ENCODE results near the gene KMT2C.

KMT2C gene

DNA sequence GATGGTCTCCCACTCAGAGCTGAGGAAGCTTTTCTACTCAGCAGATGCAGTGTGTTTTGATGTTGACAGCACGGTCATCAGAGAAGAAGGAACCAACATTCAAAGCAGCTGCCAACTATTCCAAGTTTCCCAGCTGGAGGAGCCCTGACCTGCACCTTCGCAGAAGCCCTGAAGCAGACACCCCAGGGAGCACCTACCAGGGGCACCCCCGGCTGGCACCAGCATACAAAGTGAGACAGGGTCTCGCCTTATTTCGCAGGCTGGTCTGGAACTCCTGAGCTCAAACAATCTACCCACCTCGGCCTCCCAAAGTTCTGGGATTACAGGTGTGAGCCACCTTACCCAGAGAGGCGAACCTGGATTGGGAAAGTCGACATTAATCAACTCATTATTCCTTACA, 68.6 kb downstream of the KMT2C start:
- Histone ChIP-seq H3K9me3 (ENCODE audit: severe bottlenecking) (no peaks in the 10 kb centered on the region), H3K4me3 (ENCODE audit: low read depth, low read length) (no peak overlapping the region), H3K27me3 (ENCODE audit: insufficient read depth, low read depth, severe bottlenecking) (no peaks in the 10 kb centered on the region), H3K36me3 (no peaks in the 10 kb centered on the region), H3K27ac (no peak overlapping the region)
- no peak for DNase-seq
- TF ChIP-seq, protein P1, sequence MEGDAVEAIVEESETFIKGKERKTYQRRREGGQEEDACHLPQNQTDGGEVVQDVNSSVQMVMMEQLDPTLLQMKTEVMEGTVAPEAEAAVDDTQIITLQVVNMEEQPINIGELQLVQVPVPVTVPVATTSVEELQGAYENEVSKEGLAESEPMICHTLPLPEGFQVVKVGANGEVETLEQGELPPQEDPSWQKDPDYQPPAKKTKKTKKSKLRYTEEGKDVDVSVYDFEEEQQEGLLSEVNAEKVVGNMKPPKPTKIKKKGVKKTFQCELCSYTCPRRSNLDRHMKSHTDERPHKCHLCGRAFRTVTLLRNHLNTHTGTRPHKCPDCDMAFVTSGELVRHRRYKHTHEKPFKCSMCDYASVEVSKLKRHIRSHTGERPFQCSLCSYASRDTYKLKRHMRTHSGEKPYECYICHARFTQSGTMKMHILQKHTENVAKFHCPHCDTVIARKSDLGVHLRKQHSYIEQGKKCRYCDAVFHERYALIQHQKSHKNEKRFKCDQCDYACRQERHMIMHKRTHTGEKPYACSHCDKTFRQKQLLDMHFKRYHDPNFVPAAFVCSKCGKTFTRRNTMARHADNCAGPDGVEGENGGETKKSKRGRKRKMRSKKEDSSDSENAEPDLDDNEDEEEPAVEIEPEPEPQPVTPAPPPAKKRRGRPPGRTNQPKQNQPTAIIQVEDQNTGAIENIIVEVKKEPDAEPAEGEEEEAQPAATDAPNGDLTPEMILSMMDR (IDR thresholded peaks at IDR 0.05; ENCODE audit: low read depth, low read length): no peak

DNA sequence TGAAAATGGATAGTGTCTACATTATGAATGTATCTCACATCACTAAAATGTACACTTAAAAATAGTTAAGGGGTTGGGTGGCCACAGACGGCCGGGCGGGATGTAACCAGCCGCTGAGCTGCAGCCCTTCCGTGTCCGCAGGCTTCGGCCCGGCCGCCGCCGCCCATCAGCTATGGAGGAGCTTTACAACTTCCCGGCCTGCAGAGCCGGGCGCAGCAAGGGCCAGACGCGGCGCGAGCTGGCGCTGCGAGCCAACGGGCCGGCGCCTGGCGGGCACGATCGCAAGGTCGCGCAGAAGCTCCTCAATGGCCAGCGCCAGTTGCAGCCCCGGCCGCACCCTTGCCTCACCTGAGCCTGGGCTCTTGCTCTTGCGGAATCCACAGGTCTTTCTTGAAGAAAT, 69.1 kb downstream of the KMT2C start:
- Histone ChIP-seq H3K9me3 (ENCODE audit: severe bottlenecking) (no peaks in the 10 kb centered on the region), H3K36me3 (no peaks in the 10 kb centered on the region), H3K27me3 (ENCODE audit: insufficient read depth, low read depth, severe bottlenecking) (no peaks in the 10 kb centered on the region), H3K27ac (no peak overlapping the region), H3K4me3 (ENCODE audit: low read depth, low read length) (no peak overlapping the region)
- TF ChIP-seq, protein P1 (IDR thresholded peaks at IDR 0.05; ENCODE audit: low read depth, low read length): no peak
- no peak for DNase-seq

DNA sequence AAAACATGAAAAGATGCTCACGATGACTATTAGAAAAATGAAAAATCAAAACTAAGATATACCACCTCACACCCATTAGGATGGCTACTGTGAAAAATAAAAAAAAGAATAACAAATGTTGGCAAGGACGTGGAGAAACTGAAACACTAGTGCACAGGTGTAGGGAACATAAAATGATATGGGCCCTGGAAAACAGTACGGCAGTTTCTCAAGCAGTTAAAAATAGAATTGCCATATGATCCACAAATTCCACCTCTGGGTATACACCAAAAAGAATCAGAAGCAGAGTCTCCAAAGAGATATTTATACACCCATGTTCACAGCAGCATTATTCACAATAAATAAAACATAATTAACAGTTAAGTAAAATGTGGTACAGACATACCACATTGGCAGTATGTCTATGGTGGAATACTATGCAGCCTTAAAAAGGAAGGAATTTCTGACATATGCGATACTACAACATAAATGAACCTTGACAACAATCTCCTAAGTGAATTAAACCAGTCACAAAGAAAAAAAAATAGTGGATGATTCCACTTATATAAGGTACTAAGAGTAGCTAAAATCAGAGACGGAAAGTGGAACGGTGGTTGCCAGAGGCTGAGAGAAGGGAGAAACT, 69.7 kb downstream of the KMT2C start:
- Histone ChIP-seq H3K27ac (no peak overlapping the region), H3K27me3 (ENCODE audit: insufficient read depth, low read depth, severe bottlenecking) (no peaks in the 10 kb centered on the region), H3K36me3 (no peaks in the 10 kb centered on the region), H3K4me3 (ENCODE audit: low read depth, low read length) (no peak overlapping the region), H3K9me3 (ENCODE audit: severe bottlenecking) (no peaks in the 10 kb centered on the region)
- TF ChIP-seq, protein P1 (IDR thresholded peaks at IDR 0.05; ENCODE audit: low read depth, low read length): no peak
- DNase-seq: no peak

DNA sequence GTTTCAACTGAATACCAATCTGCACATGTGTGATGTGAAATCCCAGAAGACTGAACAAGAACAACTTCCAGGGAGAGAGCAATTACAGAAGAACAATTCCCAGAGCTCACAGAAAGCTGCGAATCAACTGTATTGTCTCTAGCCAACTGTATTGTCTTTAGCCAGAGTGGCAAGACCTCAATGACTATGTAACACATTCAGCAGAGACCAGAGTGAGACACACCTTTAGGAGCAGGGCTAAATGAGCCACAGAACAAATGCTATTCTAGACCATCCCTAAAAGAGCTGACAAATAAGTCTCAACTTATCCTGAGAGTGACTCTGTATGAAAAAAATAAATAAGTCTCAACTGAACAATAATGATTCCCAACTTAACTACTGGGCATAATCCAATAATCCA, 72.0 kb downstream of the KMT2C start:
- no peaks in the 10 kb centered on the region for H3K9me3 ChIP-seq (ENCODE audit: severe bottlenecking)
- no peaks in the 10 kb centered on the region for H3K27me3 ChIP-seq (ENCODE audit: insufficient read depth, low read depth, severe bottlenecking)
- TF ChIP-seq, protein P1 (IDR thresholded peaks at IDR 0.05; ENCODE audit: low read depth, low read length): no peak
- no peak overlapping the region for H3K27ac ChIP-seq
- no peak overlapping the region for H3K4me3 ChIP-seq (ENCODE audit: low read depth, low read length)
- no peaks in the 10 kb centered on the region for H3K36me3 ChIP-seq
- no peak for DNase-seq

DNA sequence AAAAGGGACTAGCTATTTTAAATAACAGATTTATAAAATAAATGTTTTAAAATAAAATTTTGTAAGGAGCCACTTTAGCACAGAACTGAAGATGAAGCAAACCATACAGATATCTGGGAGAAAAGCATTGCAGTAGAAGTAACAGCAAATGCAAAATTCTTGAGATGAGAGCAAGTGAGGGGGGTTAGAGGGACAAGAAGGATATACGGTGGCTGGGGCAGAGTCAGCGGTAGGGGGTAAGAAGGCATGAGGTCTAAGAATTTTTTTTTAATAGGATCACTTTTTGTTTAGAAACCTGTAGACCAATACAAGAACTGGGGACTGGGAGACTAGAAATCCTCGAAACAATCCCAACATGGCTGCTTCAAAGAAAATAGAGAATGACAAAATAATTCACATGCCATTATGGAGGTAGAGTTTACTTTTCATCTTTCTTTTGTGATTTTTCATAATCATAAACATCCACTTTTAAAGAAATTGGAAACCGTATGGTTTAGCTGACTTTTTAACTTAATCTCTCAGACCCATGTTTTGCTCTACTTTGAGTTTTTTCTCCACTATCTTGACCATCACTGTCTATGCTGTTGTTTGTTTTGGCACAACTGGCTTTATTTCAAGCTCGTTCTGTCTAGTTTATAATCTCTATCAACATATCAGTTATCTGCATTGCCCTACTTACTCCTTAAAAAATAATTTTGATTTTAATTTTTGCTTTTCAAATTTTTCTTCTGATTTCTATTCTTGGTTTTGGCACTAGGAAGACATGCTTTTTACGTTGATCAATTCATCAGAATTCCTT, 73.5 kb downstream of the KMT2C start:
- TF ChIP-seq, protein P1 (IDR thresholded peaks at IDR 0.05; ENCODE audit: low read depth, low read length): no peak
- no peaks in the 10 kb centered on the region for H3K9me3 ChIP-seq (ENCODE audit: severe bottlenecking)
- DNase-seq: no peak
- no peak overlapping the region for H3K4me3 ChIP-seq (ENCODE audit: low read depth, low read length)
- H3K27me3 ChIP-seq (ENCODE audit: insufficient read depth, low read depth, severe bottlenecking): no peaks in the 10 kb centered on the region
- no peak overlapping the region for H3K27ac ChIP-seq
- no peaks in the 10 kb centered on the region for H3K36me3 ChIP-seq
